Daoy (cell line): ENCODE data around the gene CCAR1. TPM values are rescaled to one million over a fixed set of nuclear protein-coding genes. Genes with fewer than 3 reads are reported as not detected.
"Not testable (repeated sequence)": the region's sequence is repeated elsewhere in the genome, so short reads cannot be mapped to it uniquely, and the experiment has no call there.

ENCODE experiments used
- DNase-seq: peaks from one replicate; pipeline ENCODE4 v3.0.0-alpha.2; 2015; ENCODE audit warnings: low read depth
- total RNA-seq: library from RNA; depleted of rRNA; stranded (reverse); fragments of >200 nt; shearing (Covaris generic); gene quantifications from 2 replicates; pipeline ENCODE4 v1.2.3, GENCODE V29; 2014; rRNA removed

Gene CCAR1
- total RNA-seq, 1 experiment from 2014 or later: 35.6 TPM

DNA sequence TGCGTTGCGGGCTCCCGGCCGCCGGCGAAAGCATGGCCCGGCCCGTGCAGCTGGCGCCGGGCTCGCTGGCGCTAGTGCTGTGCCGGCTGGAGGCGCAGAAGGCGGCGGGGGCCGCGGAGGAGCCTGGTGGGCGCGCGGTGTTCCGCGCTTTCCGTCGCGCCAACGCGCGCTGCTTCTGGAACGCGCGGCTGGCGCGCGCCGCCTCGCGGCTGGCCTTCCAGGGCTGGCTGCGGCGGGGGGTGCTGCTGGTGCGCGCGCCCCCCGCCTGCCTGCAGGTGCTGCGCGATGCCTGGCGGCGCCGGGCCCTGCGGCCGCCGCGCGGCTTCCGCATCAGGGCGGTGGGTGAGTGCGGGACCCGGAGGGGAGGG, 106.5 kb downstream of the CCAR1 start:
- DNase-seq: not testable (repeated sequence)

DNA sequence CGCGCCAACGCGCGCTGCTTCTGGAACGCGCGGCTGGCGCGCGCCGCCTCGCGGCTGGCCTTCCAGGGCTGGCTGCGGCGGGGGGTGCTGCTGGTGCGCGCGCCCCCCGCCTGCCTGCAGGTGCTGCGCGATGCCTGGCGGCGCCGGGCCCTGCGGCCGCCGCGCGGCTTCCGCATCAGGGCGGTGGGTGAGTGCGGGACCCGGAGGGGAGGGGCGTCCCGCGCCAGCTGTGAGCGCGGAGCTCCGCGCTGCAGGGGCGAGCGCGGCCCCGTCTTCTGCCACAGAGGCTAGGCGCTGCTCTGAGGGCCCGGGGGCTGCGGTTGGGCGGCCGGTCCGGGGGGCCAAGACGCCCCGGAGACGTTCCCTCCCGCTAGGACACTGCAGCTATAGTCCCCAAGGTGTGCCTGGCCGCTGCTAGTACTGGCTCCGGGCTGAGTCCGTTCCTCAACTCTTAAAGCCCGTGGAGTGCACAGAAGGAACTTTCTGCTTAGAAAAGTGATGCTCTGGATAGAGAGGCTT, 107.1 kb downstream of the CCAR1 start:
- DNase-seq: not testable (repeated sequence)

DNA sequence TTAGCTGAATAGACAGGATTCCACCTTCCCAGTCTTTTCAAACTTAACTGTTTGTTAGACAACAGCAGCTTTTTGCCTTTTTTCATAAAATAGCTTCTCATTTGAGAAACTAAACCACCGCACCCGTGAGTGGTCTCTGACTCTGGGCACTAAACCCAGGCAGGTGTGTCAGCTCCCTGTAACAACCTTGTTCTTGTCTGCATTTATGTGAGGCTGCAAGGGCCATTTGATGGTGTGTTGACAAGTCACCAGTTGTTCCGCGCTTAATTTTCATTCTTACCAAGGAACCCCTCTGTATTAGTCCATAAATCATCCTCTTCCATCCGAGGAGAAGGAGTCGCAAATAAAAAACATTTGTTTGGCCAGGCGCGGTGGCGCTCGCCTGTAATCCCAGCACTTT, 107.8 kb downstream of the CCAR1 start:
- DNase-seq: no peak

DNA sequence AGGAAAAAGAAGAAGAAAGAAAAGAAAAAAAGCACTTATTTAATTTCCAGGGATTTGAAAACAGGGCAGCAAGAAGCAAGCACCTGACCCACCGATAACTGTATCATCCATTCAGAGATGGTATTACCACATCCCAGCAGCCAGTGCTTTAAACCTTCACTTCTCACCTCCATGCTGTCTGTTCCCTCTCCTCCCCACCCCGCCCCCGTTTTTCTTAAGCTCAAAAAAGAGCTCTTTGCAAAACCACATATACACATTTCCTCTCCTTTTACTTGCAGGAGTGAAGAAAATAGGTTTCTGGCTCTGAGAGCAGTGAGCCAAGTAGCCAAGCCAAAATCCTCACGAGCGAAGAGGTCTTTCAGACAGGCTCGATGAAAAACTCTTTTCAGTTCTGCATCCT, 108.5 kb downstream of the CCAR1 start:
- DNase-seq: no peak

DNA sequence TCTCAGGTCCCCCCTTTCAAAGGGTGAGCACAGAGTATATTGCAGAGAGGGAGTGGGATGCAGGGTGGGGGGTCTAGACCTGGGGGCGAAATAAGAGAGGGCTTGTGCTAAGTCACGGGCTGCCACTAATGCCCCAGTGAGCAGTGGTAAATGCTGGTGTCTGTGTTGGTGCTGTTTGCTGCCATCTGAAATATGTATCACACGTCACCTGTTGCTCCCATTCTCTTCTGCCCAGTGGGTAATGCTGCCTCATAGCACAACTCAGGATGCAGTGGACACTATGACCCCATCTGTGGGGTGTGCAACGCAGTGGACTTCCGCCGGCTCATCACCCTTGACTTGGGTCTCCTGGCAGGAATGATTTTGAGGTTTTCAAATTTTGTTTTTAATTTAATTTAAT, 108.9 kb downstream of the CCAR1 start:
- no peak for DNase-seq

DNA sequence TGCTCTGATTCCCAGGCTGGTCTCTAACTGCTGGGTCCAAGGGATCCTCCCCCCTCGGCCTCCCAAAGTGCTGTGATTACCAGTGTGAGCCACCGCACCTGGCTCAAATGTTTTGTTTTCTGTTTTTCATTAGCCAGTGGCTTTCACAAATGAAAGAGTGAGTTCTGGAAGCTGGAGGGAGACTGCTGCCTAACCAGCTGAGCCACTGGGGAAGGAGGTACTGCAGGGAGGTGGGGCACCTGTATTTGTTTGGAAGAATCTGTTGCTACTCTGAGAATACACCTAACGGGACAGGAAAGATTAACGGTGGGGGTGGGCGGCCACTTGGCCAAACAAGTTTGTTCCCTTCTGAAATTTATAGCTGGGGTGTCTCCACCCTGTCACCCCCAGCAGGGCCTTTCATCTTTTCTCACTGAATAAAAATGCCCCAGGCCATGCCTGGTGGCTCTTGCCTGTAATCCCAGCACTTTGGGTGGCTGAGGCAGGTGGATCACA, 111.0 kb downstream of the CCAR1 start:
- DNase-seq: no peak

DNA sequence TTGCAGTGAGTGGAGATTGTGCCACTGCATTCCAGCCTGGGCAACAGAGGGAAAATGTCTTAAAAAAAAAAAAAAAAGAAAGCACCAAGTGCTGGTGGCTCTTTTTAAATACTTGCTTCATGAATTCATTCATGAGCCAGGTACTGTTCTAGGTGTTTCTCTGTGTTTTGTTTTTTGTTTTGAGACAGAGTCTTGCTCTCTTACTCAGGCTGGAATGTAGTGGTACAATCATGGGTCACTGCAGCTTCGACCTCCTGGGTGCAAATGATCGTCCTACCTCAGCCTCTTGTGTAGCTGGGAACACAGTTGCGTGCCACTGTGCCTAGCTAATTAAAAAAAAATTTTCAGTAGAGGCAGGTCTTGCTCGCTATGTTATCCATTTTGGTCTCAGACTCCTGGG, 111.6 kb downstream of the CCAR1 start:
- DNase-seq: no peak

DNA sequence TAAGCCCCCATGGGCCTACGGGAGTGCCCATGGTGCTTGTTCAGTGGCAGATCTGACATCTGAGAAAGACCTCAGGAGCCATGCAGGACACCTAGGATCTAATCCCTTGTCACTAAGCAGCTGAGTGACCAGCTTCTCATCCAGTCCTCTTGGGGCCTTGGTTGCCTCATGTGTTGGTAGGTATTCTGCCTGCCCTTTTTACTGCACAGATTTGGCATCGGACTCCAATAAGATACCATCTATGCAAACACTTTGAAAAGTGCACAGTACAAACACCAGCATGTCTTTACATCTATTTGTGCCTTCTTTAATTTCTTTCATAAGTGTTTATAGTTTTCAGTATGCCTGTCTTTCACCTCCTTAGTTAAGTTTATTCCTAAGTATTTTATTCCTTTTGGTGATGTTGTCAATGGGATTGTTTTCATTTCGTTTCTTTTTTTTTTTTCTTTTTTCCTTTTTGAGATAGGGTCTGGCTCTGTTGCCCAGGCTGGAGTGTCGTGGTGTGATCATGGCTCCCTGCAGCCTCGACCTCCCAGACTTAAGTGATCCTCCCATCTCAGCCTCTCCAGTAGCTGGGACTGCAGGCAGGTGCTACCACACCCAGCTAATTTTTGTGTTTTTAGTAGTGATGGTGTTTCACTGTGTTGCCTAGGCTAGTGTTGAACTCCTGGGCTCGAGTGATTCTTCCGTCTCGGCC, 116.7 kb downstream of the CCAR1 start:
- DNase-seq: no peak

DNA sequence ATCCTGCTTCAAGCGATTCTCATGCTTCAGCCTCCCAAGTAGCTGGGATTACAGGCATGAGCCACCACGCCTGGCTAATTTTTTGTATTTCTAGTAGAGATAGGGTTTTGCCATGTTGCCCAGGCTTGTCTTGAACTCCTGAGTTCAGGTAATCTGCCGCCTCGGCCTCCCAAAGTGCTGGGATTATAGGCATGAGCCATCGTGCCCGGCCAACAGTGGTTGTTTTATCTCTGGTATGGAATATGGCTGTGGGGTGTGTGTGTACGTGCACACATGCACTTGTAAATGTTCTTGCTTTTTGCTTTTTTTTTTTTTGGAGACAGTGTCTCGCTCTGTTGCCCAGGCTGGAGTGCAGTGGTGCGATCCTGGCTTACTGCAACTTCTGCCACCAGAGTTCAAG, 119.6 kb downstream of the CCAR1 start:
- DNase-seq: not testable (repeated sequence)

Other genes with a start within 250 kb of the CCAR1 start
- gene DNA2, start 249.3 kb upstream of the CCAR1 start, total RNA-seq: 24.1 and 36.6 TPM in 2 replicates
- gene SLC25A16, start 193.7 kb upstream of the CCAR1 start, total RNA-seq: 15.7 and 72.5 TPM in 2 replicates
- gene TET1, start 160.9 kb upstream of the CCAR1 start, total RNA-seq: 0.21 and 0.57 TPM in 2 replicates
- gene STOX1, start 106.3 kb downstream of the CCAR1 start, total RNA-seq: 0.80 and 3.0 TPM in 2 replicates
- 44.9 and 47.9 TPM in 2 replicates for gene DDX50, start 180.1 kb downstream of the CCAR1 start, total RNA-seq
- 174 and 175 TPM in 2 replicates for gene DDX21, start 234.9 kb downstream of the CCAR1 start, total RNA-seq